Gastrocnemius medialis (tissue), 4 donors: Measurements from ENCODE around the gene ERGIC3.

Experiments used
- POLR2A ChIP-seq, 2 donors: fragments of 450-650 bp; IDR thresholded peaks; one replicate each; pipeline ENCODE4 v1.6.1; 2017; ENCODE audit warnings: antibody characterized with exemption in 2 of 2, mild to moderate bottlenecking in 2 of 2, moderate library complexity in 2 of 2
- TF ChIP-seq, protein P1 (sequence below), 5 experiments: fragments of 450-650 bp in 3 of 5; fragments of 200-600 bp in 2 of 5; sonication (generic) in 2 of 5; IDR thresholded peaks in 4 of 5; conservative IDR thresholded peaks in 1 of 5; 1 replicate in 4 of 5; 2 replicates in 1 of 5; pipeline ENCODE4 v1.5.1; 2016 to 2019; ENCODE audit warnings: antibody characterized with exemption in 5 of 5, mild to moderate bottlenecking in 3 of 5, moderate library complexity in 3 of 5

- no peak for TF ChIP-seq POLR2A (IDR thresholded peaks at IDR 0.05)
- TF ChIP-seq, protein P1, sequence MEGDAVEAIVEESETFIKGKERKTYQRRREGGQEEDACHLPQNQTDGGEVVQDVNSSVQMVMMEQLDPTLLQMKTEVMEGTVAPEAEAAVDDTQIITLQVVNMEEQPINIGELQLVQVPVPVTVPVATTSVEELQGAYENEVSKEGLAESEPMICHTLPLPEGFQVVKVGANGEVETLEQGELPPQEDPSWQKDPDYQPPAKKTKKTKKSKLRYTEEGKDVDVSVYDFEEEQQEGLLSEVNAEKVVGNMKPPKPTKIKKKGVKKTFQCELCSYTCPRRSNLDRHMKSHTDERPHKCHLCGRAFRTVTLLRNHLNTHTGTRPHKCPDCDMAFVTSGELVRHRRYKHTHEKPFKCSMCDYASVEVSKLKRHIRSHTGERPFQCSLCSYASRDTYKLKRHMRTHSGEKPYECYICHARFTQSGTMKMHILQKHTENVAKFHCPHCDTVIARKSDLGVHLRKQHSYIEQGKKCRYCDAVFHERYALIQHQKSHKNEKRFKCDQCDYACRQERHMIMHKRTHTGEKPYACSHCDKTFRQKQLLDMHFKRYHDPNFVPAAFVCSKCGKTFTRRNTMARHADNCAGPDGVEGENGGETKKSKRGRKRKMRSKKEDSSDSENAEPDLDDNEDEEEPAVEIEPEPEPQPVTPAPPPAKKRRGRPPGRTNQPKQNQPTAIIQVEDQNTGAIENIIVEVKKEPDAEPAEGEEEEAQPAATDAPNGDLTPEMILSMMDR (IDR thresholded peaks at IDR 0.05 in 4 of 5, conservative IDR thresholded peaks at IDR 0.05 in 1 of 5), result no peak
Observed at GRCh38 chr20:35539756-35540212, 2.1 kb upstream of the ERGIC3 start.
